Measurements from ENCODE around the gene TMEM41A.
"Not testable (repeated sequence)": the region's sequence is repeated elsewhere in the genome, so short reads cannot be mapped to it uniquely, and the experiment has no call there.

The TMEM41A gene

DNA sequence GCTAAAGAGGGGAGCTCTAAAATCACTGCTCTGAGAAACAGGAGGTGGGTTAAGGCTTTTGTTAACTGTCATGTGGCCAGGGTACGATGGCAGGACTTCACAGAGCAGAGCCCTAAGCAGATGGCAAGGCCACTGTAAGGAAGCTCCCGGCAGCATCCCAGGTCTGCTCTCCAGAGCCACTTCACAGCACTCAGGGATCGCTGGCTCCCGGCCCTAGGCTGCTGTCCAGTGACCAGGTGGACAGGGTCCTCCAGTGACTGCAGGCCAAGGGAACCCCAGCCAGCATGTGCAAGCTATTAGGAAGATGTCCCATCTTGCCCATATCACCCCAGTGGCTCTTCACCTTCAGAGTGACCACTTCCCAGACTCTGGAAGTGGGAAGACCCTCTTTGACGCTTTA lies 10.4 kb downstream of the TMEM41A start:
- DNase-seq (ENCODE audit: low read depth in 2 of 2), result no peak

DNA sequence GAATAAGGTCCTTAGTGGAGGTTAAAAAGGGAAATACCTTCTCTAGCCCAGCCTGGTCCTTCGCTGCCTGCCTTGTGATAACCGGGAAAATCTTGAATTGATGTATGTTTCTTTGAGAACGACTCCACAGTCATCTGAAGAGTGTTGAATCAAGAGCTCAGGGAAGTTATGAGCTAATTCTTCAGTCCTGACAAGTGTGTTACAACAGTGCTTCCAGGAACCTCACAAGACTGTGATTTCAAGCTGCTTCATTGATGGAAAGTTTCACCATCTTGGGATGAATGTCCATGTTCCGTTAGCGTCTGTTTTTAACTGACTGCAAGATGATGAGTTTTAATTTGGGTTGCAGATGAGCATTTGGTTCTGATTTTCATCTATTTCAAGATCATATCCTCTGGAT lies 12.4 kb downstream of the TMEM41A start:
- DNase-seq (ENCODE audit: low read depth in 2 of 2), result no peak

DNA sequence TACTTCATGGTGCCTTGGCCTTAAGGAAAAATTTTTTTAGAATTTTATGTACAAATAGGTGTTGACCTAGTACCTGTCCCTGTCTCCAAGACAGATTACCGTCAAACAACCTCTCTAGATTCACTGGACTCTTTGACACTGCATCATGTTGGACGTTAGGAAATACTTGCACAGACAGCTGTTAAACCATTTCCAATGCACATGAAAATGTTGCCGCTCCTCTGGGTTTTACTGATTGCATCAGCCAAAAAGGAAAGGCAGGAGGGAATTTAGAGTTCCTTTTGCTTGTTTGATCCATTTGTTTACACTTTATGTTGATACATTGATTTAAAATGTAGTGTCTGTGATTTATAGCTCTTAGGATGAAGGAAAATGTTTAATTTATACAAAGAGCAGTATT lies 14.5 kb downstream of the TMEM41A start:
- DNase-seq (ENCODE audit: low read depth in 2 of 2), result no peak

DNA sequence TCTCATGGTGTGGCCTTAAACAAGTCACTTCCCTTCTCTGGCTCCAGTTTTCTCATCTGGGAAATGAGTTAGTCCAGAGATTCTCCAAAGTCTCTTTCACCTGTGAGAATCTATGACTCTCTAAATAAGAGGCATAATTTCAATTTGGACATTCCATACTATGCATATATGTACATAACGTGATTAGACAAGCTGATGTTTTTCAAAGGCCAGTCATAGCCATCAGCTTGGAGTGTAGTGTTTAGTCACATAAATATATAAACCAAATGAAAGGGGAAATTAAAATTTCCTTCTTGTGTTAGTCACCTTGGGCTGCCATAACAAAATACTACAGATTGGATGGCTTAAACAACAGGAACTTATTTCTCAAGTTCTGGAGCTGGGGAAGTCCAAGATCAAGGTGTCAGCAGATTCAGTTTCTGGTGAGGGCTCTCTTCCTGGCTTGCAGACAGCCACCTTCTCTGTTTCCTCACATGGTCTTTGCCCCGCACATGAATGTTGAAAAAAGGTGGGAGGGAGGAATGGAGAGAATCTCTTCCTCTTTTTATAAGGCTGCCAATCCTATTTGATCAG lies 19.4 kb downstream of the TMEM41A start:
- no peak for DNase-seq (ENCODE audit: low read depth in 2 of 2)

DNA sequence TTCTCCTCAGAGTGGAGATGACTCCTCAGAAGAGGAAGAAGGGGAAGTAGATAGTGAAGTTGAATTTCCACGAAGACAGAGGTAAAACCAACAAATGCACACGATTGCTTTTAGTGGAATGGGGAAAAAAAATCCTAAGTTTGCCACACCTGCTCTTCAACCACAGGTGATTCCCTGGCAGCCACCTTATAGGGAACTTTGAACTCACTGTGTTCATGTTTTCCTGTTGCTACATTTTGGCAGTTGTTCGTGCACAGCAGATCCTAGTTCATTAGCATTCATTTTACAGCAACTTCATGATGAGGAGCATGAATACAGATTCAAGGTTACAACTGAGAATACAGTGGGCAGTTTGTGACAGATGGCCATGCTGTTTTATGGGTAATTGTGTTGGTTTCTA lies 21.5 kb downstream of the TMEM41A start:
- DNase-seq (ENCODE audit: low read depth in 2 of 2), result no peak

DNA sequence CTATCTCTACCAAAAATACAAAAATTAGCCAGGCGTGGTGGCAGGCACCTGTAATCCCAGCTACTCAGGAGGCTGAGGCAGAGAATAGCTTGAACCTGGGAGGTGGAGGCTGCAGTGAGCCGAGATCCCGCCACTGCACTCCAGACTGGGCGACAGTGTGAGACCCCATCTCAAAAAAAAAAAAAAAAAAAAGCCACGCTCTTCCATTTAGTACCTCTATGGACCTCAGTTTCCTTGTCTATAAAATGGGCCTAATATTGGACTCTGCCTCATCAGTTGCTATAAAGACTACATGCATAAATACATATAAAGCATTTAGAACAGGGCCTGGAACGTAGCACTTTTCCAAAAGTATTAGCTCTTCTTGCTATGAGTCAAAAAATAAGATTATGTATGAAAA lies 23.9 kb downstream of the TMEM41A start:
- not testable (repeated sequence) for DNase-seq (ENCODE audit: low read depth in 2 of 2)

DNA sequence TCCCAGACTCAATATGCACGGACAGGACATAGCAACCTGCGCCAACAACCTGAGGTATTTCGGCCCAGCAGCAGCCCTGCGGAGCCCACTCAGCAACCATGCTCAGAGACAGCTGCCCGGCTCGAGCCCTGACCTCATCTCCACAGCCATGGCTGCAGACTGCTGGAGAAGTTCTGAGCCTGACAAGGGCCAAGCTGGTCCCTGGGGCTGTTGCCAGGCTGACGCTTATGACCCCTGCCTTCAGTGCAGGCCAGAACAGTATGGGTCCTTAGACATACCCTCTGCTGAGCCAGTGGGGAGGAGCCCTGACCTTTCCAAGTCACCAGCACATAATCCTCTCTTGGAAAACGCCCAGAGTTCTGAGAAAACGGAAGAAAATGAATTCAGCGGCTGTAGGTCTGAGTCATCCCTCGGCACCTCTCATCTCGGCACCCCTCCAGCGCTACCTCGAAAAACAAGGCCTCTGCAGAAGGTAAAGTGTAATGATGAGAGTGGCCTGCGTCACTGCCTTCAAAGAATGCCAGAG lies 25.5 kb downstream of the TMEM41A start:
- DNase-seq (ENCODE audit: low read depth in 2 of 2), result no peak

DNA sequence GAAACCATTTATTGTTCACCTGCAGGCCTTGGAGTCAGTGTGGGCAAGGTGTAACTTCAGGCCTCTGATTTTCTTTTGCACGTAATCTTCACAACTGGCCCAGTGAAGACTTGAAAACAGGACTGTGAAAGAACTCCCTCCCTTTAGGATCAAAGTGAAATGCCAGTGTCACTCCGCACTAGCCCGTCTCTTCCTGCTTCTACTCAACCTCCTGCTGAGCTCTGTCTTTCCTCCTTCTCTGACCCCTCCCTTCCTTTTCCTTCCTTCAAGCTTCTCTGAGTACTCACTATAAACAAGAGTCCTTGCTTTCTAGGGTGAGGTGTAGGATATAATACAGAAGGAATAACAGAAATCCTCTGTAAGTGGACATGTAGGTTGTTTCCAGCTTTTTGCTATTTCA lies 28.5 kb downstream of the TMEM41A start:
- no peak for DNase-seq (ENCODE audit: low read depth in 2 of 2)

DNA sequence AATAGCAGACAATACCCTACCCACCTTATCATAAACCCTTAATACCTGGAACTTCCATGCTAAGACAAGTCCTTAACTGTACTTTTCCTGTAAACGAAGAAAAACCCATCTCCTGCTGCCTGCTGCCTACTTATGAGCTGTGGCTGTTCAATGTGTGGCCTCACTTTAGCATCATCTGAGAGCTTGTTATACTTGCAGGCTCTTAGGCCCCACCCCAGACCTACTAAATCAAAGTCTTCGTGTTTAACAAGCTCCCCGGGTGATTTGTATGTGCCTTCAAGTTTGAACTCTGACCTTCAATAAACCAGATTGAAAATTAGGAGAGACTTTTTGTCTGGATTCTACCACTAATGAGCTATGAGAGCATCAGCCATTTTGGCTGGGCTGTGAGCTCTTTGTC lies 29.3 kb downstream of the TMEM41A start:
- no peak for DNase-seq (ENCODE audit: low read depth in 2 of 2)

DNA sequence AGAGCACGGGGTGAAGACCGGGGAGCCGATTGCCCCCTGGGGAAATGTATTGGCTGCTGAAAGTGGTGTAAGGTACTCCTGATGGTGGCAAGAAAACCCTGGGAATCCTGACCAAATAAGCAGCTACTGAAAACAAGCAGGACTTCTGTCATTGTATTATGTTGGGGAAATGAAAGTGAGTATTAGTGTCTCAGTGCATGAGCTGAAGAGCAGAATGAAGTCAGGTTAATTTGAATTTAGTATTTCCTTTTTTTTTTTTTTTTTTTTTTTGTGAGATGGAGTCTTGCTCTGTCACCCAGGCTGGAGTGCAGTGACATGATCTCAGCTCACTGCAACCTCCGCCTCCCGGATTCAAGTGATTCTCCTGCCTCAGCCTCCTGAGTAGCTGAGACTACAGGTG lies 32.7 kb downstream of the TMEM41A start:
- not testable (repeated sequence) for DNase-seq (ENCODE audit: low read depth in 2 of 2)

DNA sequence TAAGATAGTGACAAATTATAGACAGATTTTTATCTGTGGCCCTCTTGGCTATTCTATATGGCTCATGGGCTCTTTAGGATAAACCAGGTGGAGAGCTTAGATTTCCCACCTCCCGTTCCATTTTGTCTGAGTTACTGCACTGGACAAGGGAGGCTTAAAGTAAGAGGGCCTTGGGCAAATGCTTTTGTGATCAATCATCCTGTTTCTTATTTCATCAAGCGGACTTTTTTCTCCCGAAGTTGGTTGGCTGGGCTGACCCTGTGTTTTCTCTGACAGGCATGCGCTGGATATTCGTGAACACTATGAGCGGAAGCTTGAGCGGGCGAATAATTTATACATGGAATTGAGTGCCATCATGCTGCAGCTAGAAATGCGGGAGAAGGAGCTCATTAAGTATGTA lies 33.4 kb downstream of the TMEM41A start:
- no peak for DNase-seq (ENCODE audit: low read depth in 2 of 2)

DNA sequence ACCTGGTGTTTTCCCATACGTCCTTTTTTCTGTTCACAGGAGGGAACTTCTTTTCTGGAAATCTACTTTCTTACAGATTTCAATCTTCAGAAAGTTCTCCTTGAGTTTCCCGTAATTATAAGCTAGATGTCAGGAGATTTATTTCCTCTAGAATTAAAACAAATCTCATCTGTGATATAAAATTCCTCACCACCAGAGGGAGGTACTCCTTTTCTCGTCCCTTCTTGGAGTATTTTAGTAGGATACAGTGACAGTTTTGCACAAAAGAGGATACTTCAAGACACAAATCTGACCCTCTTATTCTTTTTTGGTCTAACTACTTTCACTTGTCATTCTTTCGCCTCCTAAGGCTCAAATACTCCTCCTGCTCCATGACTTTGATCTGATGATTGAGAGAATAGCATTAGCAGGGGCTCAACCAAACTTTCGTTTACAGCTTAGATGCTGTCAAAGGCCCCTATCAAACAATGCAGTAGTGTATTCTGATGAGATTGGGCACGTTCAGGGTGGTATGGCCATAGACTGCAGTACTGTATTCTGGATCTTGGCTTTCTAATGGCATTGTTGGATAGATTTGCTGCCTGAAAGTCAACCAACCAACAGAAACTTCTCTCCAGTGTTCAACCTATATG lies 38.0 kb downstream of the TMEM41A start:
- no peak for DNase-seq (ENCODE audit: low read depth in 2 of 2)

DNA sequence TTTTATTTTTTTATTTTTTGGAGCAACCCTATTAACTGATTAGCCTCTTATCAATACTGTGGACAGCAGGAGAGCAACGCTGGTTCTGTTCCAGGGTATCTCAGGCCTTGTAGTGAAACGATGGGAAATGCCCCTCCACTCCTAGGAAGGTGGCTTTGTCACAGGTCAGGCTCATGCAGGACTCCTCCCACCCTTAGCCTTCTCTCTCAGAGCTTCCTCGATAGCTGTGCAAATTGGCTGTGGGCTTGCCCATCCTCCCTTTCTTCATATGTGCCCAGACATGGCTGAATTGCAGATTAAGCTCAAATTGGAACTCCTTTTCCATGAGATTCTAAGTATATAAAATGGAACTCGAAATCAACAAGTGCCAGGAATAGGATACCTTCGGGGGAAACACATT lies 38.5 kb downstream of the TMEM41A start:
- no peak for DNase-seq (ENCODE audit: low read depth in 2 of 2)

DNA sequence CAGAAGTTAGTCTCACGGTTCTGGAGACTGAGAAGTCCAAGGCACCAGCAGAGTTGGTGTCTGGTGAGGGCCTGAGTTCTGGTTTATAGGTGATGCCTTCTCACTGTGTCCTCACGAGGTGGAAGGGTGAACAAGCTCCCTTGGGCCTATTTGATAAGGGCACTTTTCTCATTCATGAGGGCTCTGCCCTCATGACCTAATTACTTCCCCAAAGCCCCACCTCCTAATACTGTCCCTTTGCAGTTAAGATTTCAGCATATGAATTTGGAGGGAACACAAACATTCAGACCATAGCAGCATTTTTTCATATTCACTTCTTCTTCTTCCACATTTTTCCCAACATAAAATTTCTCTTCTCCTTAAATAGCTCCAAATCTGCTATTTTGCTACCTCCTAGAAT lies 41.5 kb downstream of the TMEM41A start:
- DNase-seq (ENCODE audit: low read depth in 2 of 2), result no peak

DNA sequence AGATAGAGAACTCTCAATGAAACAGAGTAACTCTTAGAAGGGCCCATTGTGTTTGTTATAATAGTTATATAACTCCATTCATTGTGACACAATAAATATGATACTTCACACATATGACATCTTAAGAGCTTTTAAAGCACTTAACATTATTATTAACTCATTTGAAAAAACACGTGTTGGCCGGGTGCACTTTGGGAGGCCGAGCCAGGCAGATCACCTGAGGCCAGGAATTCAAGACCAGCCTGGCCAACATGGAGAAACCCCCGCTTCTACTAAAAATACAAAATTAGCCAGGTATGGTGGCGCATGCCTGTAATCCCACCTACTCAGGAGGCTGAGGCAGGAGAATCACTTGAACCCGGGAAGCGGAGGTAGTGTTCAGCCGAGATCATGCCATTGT lies 47.4 kb downstream of the TMEM41A start:
- DNase-seq (ENCODE audit: low read depth in 2 of 2), result not testable (repeated sequence)

DNA sequence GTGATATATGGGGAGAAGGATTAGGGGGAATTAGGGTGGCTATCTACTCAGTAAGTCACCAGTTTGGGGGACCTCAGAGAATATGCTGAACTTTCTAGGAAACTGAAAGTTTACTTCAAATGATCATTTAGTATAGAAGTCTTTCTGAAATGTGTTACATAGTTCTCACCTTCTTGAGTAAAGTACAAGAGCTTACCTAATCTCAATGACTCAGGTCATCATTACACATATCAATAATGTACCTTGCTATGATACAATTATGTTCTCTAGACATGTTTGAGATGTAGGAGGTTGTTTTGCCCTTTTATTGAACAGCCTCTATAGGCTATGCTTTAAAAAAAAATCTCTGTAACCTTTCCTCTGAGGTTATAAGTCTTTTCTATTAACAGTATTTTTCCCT lies 50.7 kb downstream of the TMEM41A start:
- no peak for DNase-seq (ENCODE audit: low read depth in 2 of 2)

DNA sequence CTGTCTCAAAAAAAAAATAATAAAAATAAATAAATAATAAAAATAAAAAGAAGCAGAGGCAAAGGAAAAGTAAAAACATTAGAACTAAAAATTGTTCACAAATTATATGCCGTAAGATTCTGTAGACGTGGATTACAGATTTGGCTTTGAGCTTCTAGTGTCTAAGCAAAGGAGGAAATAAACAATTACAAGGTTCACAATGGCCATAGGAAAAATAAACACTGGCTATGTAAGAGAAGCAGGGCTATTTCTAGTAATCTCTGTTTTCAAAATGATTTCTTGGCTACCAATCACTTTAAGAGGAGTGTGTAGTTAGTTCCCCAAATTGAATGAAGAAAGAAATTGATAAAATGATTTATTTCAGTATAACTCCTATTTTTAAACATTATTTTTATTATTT lies 54.5 kb downstream of the TMEM41A start:
- no peak for DNase-seq (ENCODE audit: low read depth in 2 of 2)

DNA sequence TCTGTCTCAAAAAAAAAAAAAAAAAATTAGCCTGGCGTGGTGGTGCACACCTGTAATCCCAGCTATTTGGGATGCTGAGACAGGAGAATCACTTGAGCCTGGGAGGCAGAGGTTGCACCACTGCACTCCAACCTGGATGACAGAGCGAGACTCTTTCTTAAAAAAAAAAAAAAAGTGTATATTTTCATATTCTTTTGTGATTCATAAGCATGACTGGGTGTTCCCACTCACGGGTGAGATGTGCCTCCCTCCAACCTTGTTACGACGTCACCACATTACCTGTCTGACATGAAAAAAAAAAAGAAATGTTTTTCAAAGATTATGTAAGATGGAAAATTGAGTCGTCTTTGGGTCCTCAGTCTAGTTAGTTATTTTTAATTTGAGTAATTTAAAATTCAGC lies 56.8 kb downstream of the TMEM41A start:
- no peak for DNase-seq (ENCODE audit: low read depth in 2 of 2)

DNA sequence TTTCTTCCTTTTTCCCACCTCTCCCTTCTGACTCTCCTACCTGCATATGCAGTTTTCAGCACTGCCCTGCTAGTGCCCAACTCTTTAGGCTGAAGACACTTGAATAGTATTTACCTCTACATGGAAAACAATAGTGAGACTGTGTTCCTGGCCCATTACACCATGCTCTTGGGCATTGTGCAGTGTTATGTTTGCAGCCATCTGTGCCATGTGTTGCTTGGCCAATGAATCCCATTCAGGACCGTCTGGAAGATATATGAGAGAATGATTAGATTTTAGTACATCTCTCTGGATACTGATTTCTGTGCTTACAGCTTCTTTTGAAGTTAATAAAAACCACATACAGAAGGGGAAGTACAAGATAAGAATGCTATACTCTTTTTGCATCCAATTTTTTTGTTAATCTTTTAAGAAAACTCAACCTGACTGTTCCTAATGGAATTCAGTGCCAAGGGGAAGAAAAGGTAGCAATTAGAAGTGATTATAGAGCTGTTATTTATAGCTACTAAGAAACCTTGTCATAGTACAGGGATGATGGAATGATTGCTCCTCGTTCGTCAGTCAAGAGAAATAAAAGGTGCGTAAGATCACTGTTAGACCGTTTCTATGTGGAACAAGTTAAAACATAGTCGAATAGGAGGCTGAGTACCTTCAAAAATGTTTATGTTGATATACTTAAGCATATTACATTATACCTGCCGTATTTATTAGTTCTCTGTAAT lies 58.9 kb downstream of the TMEM41A start:
- no peak for DNase-seq (ENCODE audit: low read depth in 2 of 2)

All from stimulated activated CD4-positive, alpha-beta T cell treated with anti-CD3 and anti-CD28 coated beads, Interleukin-15, amount 100 ng/mL, for 48 hours (primary cell).